K562 (cell line): ENCODE results near the gene IRF2BP1. TPM values are rescaled to one million over a fixed set of nuclear protein-coding genes. Genes with fewer than 3 reads are reported as not detected.

Source experiments
- ATAC-seq: fragments of 200-7000 bp; cut with Tn5 transposase; 3 replicates; pipeline ENCODE4 v1.9.1; 2020; ENCODE audit warnings: moderate library complexity
- BruUV-seq: library from RNA; stranded (reverse); fragments of 400-500 nt; replicated peaks from 2 replicates; lab custom pipeline; 2021; lab: Mats Ljungman, UMichigan
- CTCF ChIA-PET: fragments of 300-600 bp; formaldehyde crosslinking; extraction: SDS; loops from one replicate; lab custom pipeline; 2021; ENCODE audit warnings: low intra/inter-chr PET ratio; lab: Yijun Ruan, JAX
- POLR2A ChIA-PET: fragments of 300-600, 350-650 bp; sonication (Branson Sonifier 250); formaldehyde crosslinking; extraction: SDS; loops from one replicate; lab custom pipeline; 2021; ENCODE audit warnings: antibody characterized with exemption, inconsistent platforms; lab: Yijun Ruan, JAX
- DNase-seq, 4 experiments: peaks; one replicate each; pipeline versions ENCODE4 v3.0.0 to v3.0.0-alpha.2; 2011 to 2018; ENCODE audit warnings: low spot score in 3 of 4, mixed read lengths in 3 of 4; ENCODE audit errors: extremely low read depth in 1 of 4
- FAIRE-seq: peaks from 2 replicates; lab custom pipeline; 2011; peaks lifted over from hg19 to GRCh38; lab: Jason Lieb, UNC
- H2AFZ ChIP-seq: 2 replicates; pipeline ENCODE4 v1.6.0; 2011; ENCODE audit warnings: low read depth, low read length, control low read depth, inconsistent platforms
- H3K27ac ChIP-seq: fragments of 200-600 bp; 3 replicates; pipeline ENCODE4 v1.8.0; 2011; ENCODE audit warnings: low read depth, mild to moderate bottlenecking, control low read depth, inconsistent platforms, low read length, moderate library complexity, mixed read lengths; ENCODE audit errors: extremely low read depth
- H3K27me3 ChIP-seq, 2 experiments: fragments of 300-600 bp in 1 of 2; 2 replicates in 1 of 2; 3 replicates in 1 of 2; pipeline versions ENCODE4 v1.6.0 to v1.8.0; 2011; ENCODE audit warnings: inconsistent platforms in 2 of 2, low read length in 2 of 2, mild to moderate bottlenecking in 1 of 2, mixed read lengths in 1 of 2, moderate library complexity in 1 of 2; ENCODE audit not compliant: control insufficient read depth in 2 of 2, insufficient read depth in 2 of 2
- H3K36me3 ChIP-seq: fragments of 300-600 bp; 3 replicates; pipeline ENCODE4 v1.8.0; 2011; ENCODE audit warnings: mild to moderate bottlenecking, low read length, inconsistent platforms; ENCODE audit not compliant: control insufficient read depth, insufficient read depth
- H3K4me1 ChIP-seq, 2 experiments: fragments of 200-600 bp in 1 of 2; replicated peaks in 1 of 2; 2 replicates in 1 of 2; 3 replicates in 1 of 2; pipeline versions ENCODE4 v1.5.1 to v1.8.0; 2011; ENCODE audit warnings: inconsistent platforms in 2 of 2, low read length in 2 of 2, mild to moderate bottlenecking in 1 of 2, mixed read lengths in 1 of 2, moderate library complexity in 1 of 2; ENCODE audit not compliant: control insufficient read depth in 2 of 2, insufficient read depth in 2 of 2
- H3K4me2 ChIP-seq: 2 replicates; pipeline ENCODE4 v1.6.1; 2011; ENCODE audit warnings: low read length, control low read depth, inconsistent platforms, mixed read lengths; ENCODE audit not compliant: insufficient read depth
- H3K4me3 ChIP-seq: fragments of 200-600 bp; sonication (generic), shearing (Covaris generic); 2 replicates; pipeline ENCODE4 v1.5.1; 2016; ENCODE audit warnings: control low read depth, inconsistent platforms
- H3K79me2 ChIP-seq: fragments of 200-600 bp; 3 replicates; pipeline ENCODE4 v1.8.0; 2011; ENCODE audit warnings: low read length, inconsistent platforms; ENCODE audit not compliant: control insufficient read depth, insufficient read depth
- H3K9ac ChIP-seq, 2 experiments: 2 replicates each; pipeline versions ENCODE4 v1.6.0 to v1.6.1; 2011; ENCODE audit warnings: low read depth in 2 of 2, low read length in 2 of 2, control low read depth in 1 of 2, inconsistent platforms in 1 of 2, mild to moderate bottlenecking in 1 of 2, mixed read lengths in 1 of 2; ENCODE audit not compliant: insufficient read depth in 1 of 2
- H3K9me1 ChIP-seq: one replicate; pipeline ENCODE4 v1.6.0; 2011; ENCODE audit warnings: inconsistent platforms, mild to moderate bottlenecking, low read length, moderate library complexity; ENCODE audit not compliant: control insufficient read depth, insufficient read depth
- H3K9me3 ChIP-seq: replicated peaks from 2 replicates; pipeline ENCODE4 v1.5.1; 2011; ENCODE audit warnings: low read depth, low read length, inconsistent platforms; ENCODE audit not compliant: control insufficient read depth, insufficient read depth
- H4K20me1 ChIP-seq: replicated peaks from 2 replicates; pipeline ENCODE4 v1.6.1; 2011; ENCODE audit warnings: low read length, inconsistent platforms, mixed read lengths; ENCODE audit not compliant: control insufficient read depth, insufficient read depth
- CBX8 ChIP-seq: fragments of 200-600 bp; sonication (generic); IDR thresholded peaks from 2 replicates; pipeline ENCODE4 v1.6.1; 2012; ENCODE audit warnings: borderline replicate concordance, mixed run types, low read depth, mild to moderate bottlenecking, moderate library complexity, mixed read lengths, low read length, control low read depth, inconsistent platforms; ENCODE audit not compliant: poor library complexity, severe bottlenecking; ENCODE audit errors: extremely low read depth
- CCAR2 ChIP-seq: fragments of 200-400 bp; formaldehyde crosslinking; IDR thresholded peaks from 2 replicates; pipeline ENCODE4 v1.6.1; 2017; ENCODE audit warnings: mild to moderate bottlenecking, low read depth, low read length
- KDM2B ChIP-seq: fragments of 250-450 bp; sonication (Bioruptor Pico); IDR thresholded peaks from 2 replicates; pipeline ENCODE4 v1.8.0; 2021; ENCODE audit warnings: mild to moderate bottlenecking, moderate library complexity
- PPARD ChIP-seq: fragments of 250-450 bp; sonication (Bioruptor Pico); IDR thresholded peaks from 2 replicates; pipeline ENCODE4 v1.8.0; 2022; ENCODE audit warnings: inconsistent platforms, mild to moderate bottlenecking, moderate library complexity
- SETDB1 ChIP-seq: IDR thresholded peaks from one replicate; pipeline ENCODE4 v1.6.1; 2012; ENCODE audit warnings: low read length, control low read depth, inconsistent platforms
- WGBS: fragments of 100-300 bp; shearing (Covaris generic); methylation state at CpG from one replicate; pipeline ENCODE4 v1.1.6; 2016; ENCODE audit warnings: low coverage, mixed read lengths; ENCODE audit not compliant: insufficient coverage; ENCODE audit errors: missing lambda C conversion rate; 5-methylcytosine and 5-hydroxymethylcytosine counted together
- in situ Hi-C: fragments of 300-500 bp; cut with MboI; formaldehyde crosslinking; loops from 4 replicates; pipeline ENCODE4 v1.15.0; 2018; ENCODE audit warnings: inconsistent platforms, mixed read lengths
- intact Hi-C: fragments of 100-400 bp; cut with micrococcal nuclease; formaldehyde crosslinking; loops from 2 replicates; pipeline ENCODE4 v1.14.2; 2022
- polyA plus RNA-seq, 8 experiments: library from polyadenylated mRNA; depleted of rRNA in 4 of 8; stranded (reverse) in 5 of 8; unstranded in 3 of 8; fragments of >200 nt; fragmentation: Nextera tagmentation in 2 of 8; fragmentation: Illumina TruSeq in 1 of 8; extraction: Ambion mirVana in 2 of 8; extraction: Trizol in 1 of 8; gene quantifications; 2 replicates each; pipeline versions ENCODE4 v1.2.1 to v1.2.3, GENCODE V29; 2011 to 2014; ENCODE audit warnings: inconsistent platforms in 1 of 8, missing spikeins in 1 of 8
- total RNA-seq, 7 experiments: library from RNA; depleted of rRNA in 6 of 7; stranded (reverse); fragments of >200 nt in 6 of 7; fragmentation: Illumina TruSeq in 2 of 7; extraction: Trizol in 2 of 7; gene quantifications; 2 replicates each; pipeline versions ENCODE4 v1.2.1 to v1.2.3, GENCODE V29; 2011 to 2021; ENCODE audit warnings: low replicate concordance in 1 of 7
- TF ChIP-seq, protein P1 (sequence below): fragments of 250-450 bp; sonication (Bioruptor Pico); IDR thresholded peaks from 2 replicates; pipeline ENCODE4 v1.5.0; 2021; ENCODE audit warnings: mild to moderate bottlenecking, borderline replicate concordance

Gene IRF2BP1
- total and polyA plus RNA-seq, 9 of the 15 experiments (the other 6 are each of a cell fraction or from before 2014, with no cell fraction given), result 0.61 to 35.9 (median 3.5) TPM

DNA sequence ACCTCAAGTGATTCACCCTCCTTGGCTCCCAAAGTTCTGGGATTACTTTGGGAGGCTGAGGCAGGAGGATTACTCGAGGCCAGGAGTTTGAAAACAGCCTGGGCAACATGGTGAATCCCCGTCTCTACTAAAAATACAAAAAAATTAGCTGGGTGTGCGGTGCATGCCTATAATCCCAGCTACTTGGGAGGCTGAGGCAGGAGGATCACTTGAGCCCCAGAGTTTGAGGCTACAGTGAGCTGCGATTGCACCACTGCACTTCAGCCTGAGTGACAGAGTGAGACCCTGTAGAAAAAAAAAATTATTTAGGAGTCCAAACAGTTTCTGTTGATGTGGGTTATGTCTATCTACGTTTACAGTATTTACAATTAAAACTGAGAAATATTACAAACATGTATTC is 15.1 kb downstream of the IRF2BP1 start:
- Histone ChIP-seq H3K9me3 (no peaks in the 10 kb centered on the region), H3K4me2 (no peak overlapping the region)
- BruUV-seq, result no TSS peak

More for the DNA sequence above, 15.1 kb downstream of the IRF2BP1 start:
- FAIRE-seq (no peak), ATAC-seq (no peak), DNase-seq (no peak)
- 79% methylated on average over 5 of the region's 5 CpGs for WGBS
- H3K27me3 ChIP-seq, result no peaks in the 10 kb centered on the region
- no peak overlapping the region for H3K27ac ChIP-seq
- CTCF ChIA-PET, result no interaction called here
- peaks cover 37 to 48% of the 10 kb centered on the region in 2 experiments for H3K4me1 ChIP-seq
- H3K9me1 ChIP-seq, result peaks cover 2% of the 10 kb centered on the region
- H4K20me1 ChIP-seq, result no peaks in the 10 kb centered on the region
- no peak overlapping the region for H3K9ac ChIP-seq
- intact Hi-C loops, result no loop called here
- POLR2A ChIA-PET, result interaction anchor here (2.4 kb wide), 1 partner anchor 11 kb away, joined by 6 read pairs; no protein-coding TSS in a partner anchor
- no peak for TF ChIP-seq KDM2B
- TF ChIP-seq PPARD, result no peak
- TF ChIP-seq CBX8, result no peak
- TF ChIP-seq, protein P1, sequence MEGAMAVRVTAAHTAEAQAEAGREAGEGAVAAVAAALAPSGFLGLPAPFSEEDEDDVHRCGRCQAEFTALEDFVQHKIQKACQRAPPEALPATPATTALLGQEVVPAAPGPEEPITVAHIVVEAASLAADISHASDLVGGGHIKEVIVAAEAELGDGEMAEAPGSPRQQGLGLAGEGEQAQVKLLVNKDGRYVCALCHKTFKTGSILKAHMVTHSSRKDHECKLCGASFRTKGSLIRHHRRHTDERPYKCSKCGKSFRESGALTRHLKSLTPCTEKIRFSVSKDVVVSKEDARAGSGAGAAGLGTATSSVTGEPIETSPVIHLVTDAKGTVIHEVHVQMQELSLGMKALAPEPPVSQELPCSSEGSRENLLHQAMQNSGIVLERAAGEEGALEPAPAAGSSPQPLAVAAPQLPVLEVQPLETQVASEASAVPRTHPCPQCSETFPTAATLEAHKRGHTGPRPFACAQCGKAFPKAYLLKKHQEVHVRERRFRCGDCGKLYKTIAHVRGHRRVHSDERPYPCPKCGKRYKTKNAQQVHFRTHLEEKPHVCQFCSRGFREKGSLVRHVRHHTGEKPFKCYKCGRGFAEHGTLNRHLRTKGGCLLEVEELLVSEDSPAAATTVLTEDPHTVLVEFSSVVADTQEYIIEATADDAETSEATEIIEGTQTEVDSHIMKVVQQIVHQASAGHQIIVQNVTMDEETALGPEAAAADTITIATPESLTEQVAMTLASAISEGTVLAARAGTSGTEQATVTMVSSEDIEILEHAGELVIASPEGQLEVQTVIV (CRISPR knock-in tag), result no peak
- no peak for TF ChIP-seq CCAR2
- TF ChIP-seq SETDB1, result no peak
- H3K36me3 ChIP-seq, result peaks cover 9% of the 10 kb centered on the region
- no peak overlapping the region for H3K4me3 ChIP-seq
- in situ Hi-C loops, result no loop called here
- no peak overlapping the region for H2AFZ ChIP-seq
- peaks cover 5% of the 10 kb centered on the region; the same call in 2 of the 3 replicates for H3K79me2 ChIP-seq
